AG04450 (cell line): ENCODE results near the gene RSAD1. TPM values are rescaled to one million over a fixed set of nuclear protein-coding genes. Genes with fewer than 3 reads are reported as not detected.

Experiments
- CTCF ChIA-PET: fragments of 300-600, 350-600 bp; formaldehyde crosslinking; extraction: SDS; loops from one replicate; lab custom pipeline; 2022; ENCODE audit warnings: antibody characterized with exemption, inconsistent platforms; lab: Charles Lee
- POLR2A ChIA-PET: fragments of 350-600 bp; formaldehyde crosslinking; extraction: SDS; loops from one replicate; lab custom pipeline; 2021; ENCODE audit warnings: antibody characterized with exemption, inconsistent platforms; lab: Yijun Ruan, JAX
- DNase-seq: peaks from one replicate; pipeline ENCODE4 v3.0.0-alpha.2; 2011; ENCODE audit warnings: low read depth, low spot score
- H3K27ac ChIP-seq: one replicate; pipeline ENCODE4 v1.5.1; 2012; ENCODE audit warnings: low read depth, low read length, control low read depth
- H3K27me3 ChIP-seq: one replicate; pipeline ENCODE4 v1.6.0; 2012; ENCODE audit warnings: low read length; ENCODE audit not compliant: control insufficient read depth, insufficient read depth
- H3K4me3 ChIP-seq: 2 replicates; pipeline ENCODE4 v1.5.1; 2011; ENCODE audit warnings: mild to moderate bottlenecking, low read depth, low read length, control low read depth
- H3K9me3 ChIP-seq: 2 replicates; pipeline ENCODE4 v1.5.1; 2012; ENCODE audit warnings: low read length; ENCODE audit not compliant: control insufficient read depth, insufficient read depth
- polyA plus RNA-seq: library from polyadenylated mRNA; depleted of rRNA; stranded (reverse); fragments of >200 nt; gene quantifications from 2 replicates; pipeline ENCODE4 v1.2.3, GENCODE V29; 2011
- TF ChIP-seq, protein P1 (sequence below): IDR thresholded peaks from 2 replicates; pipeline ENCODE4 v1.5.1; 2011; ENCODE audit warnings: low read depth, low read length, control low read depth, inconsistent platforms

Gene RSAD1
- polyA plus RNA-seq, 1 experiment: 15.5 TPM

DNA sequence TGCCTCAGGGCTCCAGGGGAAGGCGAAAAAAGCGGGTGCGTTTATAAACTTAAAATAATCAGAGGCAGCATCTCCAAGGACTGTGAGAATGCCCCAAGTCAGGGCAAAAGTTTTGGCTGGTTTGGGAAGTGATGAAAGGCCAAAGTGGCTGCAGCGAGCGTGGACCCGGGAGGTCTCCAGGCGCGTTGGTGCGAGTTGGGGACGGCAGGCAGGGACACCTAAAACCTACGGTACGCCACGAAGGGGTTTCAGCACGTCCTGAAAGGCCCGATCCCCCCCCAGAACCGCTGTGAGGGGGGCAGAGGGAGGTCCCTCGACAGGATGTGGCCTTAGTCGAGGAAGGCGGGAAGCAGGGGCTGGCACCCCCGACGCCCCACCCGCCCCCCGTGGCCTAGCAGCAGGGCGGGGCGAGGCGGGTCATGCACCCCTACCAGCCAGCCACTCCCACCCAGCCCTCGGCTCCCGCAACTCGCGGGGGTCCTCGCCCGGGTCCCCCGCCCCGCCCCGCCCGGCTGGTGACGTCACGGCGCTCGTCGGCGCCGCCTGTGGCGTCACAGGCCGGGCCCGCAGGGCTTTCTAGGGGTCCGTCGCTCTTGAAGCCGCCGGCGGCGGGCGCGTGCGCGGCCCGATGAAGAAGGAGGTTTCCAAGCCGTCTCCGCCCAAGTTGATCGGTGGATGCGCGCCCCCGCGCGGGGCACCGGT is 29.4 kb downstream of the RSAD1 start, which contains the start of gene MYCBPAP:
Gene MYCBPAP (plus strand): TSS at position 569 of the 702 bp plus-strand sequence. CDS start 236 bp downstream, outside the sequence.
- peaks cover 6% of the 10 kb centered on the region for H3K27me3 ChIP-seq
- peak; percentile 16 for DNase-seq
- H3K9me3 ChIP-seq: no peaks in the 10 kb centered on the region; the same call in 1 of the 2 replicates
- peak within 1 kb of the TSS; percentile 49 for H3K4me3 ChIP-seq
- TF ChIP-seq, protein P1, sequence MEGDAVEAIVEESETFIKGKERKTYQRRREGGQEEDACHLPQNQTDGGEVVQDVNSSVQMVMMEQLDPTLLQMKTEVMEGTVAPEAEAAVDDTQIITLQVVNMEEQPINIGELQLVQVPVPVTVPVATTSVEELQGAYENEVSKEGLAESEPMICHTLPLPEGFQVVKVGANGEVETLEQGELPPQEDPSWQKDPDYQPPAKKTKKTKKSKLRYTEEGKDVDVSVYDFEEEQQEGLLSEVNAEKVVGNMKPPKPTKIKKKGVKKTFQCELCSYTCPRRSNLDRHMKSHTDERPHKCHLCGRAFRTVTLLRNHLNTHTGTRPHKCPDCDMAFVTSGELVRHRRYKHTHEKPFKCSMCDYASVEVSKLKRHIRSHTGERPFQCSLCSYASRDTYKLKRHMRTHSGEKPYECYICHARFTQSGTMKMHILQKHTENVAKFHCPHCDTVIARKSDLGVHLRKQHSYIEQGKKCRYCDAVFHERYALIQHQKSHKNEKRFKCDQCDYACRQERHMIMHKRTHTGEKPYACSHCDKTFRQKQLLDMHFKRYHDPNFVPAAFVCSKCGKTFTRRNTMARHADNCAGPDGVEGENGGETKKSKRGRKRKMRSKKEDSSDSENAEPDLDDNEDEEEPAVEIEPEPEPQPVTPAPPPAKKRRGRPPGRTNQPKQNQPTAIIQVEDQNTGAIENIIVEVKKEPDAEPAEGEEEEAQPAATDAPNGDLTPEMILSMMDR: 0 out of 2 replicates have a peak, but pooled peaks have one; percentile 6
- peak within 1 kb of the TSS; percentile 11 for H3K27ac ChIP-seq
- CTCF ChIA-PET: no interaction called here
- POLR2A ChIA-PET: no interaction called here

DNA sequence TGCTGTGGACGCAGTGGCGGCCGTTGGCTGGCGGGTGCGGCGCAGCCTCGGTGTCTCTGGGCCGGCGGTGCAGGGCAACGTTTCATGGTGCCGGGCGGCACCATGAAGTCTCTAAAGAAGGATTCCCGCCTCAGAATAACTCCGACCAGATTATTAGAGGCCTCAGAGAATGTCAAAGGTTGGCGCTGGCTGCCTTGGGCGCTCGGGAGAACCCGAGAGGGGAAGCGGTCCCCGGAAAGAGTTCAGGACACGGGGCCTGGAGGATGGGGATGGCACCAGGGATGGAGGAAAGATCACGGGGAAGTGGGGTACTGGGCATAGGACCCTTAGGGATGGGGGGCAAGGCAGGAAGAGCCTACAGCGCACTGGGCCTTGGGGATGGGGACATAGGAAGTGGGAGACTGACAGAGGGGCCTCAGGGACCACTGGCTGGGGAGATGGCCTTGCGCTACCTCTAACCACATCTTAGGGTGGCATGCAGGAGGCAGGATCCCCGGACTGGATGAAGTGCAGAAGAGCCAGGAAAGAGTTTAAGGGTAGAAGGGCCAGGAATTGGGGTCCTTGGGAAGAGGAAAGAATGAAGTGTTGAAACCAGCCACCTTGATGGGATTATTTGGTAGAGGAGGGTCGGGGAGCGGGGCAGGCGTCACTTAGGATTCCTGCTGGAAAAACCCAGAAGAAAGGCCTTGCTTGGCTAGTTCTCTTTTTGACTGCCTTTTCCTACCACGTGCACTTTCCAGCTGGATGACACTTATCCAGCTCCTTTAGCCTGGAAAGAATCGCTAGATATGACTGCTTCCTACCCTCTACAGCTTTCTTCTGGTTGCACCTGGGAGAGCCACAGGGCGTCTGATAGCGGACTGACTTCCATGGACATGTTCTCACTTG is 30.2 kb downstream of the RSAD1 start:
- H3K4me3 ChIP-seq: peak overlapping the region; percentile 49
- no peak overlapping the region for H3K27ac ChIP-seq
- TF ChIP-seq, protein P1: no peak
- H3K9me3 ChIP-seq: no peaks in the 10 kb centered on the region; the same call in 1 of the 2 replicates
- CTCF ChIA-PET: interaction anchor here (0.9 to 1.5 kb wide), 2 partner anchors 30 to 274 kb away, joined by 4 read pairs; no protein-coding TSS in a partner anchor
- H3K27me3 ChIP-seq: peaks cover 6% of the 10 kb centered on the region
- no peak for DNase-seq
- POLR2A ChIA-PET: no interaction called here

DNA sequence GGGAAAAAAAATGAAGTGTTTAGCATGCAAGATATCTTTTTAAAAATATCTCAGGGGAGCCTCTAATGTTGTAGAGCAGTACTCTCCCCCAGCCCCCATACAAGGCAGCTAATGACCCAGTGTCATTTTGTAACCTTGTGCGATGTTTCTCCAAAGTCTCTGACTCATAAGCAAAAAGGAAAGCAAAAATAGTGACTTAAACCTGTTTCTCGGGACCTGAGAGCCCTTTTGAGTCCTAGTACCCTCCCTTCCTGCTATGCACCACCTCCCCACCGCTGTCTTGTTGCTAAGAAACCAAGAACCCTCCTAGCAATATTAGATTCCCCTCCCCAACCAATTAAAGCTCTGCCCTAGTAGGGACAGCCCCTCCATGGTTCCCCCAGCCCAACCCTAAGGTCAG is 32.4 kb downstream of the RSAD1 start:
- Histone ChIP-seq H3K27ac (no peak overlapping the region), H3K4me3 (no peak overlapping the region), H3K9me3 (no peaks in the 10 kb centered on the region; the same call in 1 of the 2 replicates), H3K27me3 (peaks cover 4% of the 10 kb centered on the region)
- POLR2A ChIA-PET: no interaction called here
- DNase-seq: no peak
- CTCF ChIA-PET: interaction anchor here (2.3 kb wide), 1 partner anchor 32 kb away, joined by 11 read pairs; the partner anchor contains the start of gene RSAD1
- TF ChIP-seq, protein P1: no peak

DNA sequence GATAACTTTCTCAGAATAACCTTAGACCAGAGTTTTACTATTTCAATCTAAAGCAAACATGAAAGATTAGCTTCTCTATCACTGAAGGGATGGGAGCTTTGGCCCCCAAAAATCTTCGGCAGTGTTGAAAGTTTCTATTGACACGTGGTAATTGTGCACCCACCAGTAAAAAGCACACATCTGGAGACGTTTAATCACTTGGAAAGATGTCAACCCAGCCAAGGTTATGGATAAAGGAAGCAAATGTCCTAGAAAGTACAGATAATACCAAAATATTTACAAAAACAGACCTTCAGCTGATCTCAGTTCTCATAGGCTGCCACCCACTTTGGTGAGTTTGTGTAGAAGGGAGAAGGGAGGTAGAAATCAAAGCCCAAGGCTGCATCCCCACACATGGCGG is 34.8 kb downstream of the RSAD1 start:
- ChIA-PET CTCF (interaction anchor here (2.0 kb wide), 1 partner anchor 12 kb away, joined by 5 read pairs; no protein-coding TSS in a partner anchor), POLR2A (no interaction called here)
- Histone ChIP-seq H3K27me3 (peaks cover 8% of the 10 kb centered on the region), H3K4me3 (no peak overlapping the region), H3K9me3 (no peaks in the 10 kb centered on the region; the same call in 1 of the 2 replicates), H3K27ac (no peak overlapping the region)
- TF ChIP-seq, protein P1: no peak
- no peak for DNase-seq
